ENCODE data around the gene NUDT8.

NUDT8 gene

DNA sequence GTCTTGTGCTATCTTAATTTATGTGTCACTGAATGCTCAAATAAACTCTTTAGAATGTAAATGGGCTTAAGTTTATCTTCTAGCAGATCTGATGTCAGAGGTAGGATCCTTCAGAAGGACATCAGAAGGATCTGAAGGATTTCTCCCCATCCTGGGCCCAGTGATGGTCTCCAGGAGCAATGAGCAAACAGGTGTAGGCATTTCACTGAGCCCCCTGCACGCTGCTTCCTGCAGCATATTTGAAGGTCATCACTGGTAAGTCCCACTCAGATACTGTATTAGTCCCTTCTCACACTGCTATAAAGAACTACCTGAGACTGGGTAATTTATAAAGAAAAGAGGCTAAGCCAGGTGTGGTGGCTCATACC is 41.6 kb downstream of the NUDT8 start:
- no peak for DNase-seq

DNA sequence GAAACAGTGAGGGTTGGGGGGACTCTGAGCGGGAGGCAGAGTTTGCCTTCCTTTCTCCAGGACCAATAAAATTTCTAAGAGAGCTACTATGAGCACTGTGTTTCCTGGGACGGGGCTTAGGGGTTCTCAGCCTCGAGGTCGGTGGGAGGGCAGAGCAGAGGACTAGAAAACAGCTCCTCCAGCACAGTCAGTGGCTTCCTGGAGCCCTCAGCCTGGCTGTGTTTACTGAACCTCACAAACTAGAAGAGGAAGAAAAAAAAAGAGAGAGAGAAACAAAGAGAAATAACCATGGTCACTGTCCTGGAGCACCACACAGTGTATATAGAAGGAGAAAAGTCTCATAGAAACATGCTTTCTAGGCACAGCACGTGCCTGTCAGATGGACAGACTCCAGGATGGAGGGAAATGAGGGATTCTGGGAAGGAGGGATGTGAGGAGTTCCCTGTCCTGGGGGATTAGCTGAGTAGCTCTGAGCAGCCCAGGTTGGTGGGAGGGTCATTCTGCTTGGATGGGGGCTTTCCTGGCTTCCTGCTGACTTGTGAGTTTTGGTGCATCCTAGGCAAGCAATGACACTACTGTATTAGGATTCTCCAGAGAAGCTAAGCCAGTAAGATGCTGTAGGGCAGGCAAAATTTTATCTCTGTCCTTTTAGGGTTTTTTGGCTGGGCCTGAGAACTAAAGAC is 43.0 kb downstream of the NUDT8 start:
- DNase-seq: no peak

DNA sequence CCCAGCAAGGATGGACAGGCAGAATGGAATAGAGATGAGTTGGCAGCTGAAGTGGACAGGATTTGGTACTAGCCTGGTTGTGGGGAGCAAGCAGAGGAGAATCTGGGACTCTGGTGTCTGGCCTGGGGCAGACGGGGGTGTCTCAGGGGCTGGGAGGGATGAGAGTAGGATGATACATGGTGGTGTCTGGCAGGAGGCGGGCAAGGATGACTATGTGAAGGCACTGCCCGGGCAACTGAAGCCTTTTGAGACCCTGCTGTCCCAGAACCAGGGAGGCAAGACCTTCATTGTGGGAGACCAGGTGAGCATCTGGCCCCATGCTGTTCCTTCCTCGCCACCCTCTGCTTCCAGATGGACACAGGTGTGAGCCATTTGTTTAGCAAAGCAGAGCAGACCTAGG is 43.8 kb downstream of the NUDT8 start:
- DNase-seq: no peak

DNA sequence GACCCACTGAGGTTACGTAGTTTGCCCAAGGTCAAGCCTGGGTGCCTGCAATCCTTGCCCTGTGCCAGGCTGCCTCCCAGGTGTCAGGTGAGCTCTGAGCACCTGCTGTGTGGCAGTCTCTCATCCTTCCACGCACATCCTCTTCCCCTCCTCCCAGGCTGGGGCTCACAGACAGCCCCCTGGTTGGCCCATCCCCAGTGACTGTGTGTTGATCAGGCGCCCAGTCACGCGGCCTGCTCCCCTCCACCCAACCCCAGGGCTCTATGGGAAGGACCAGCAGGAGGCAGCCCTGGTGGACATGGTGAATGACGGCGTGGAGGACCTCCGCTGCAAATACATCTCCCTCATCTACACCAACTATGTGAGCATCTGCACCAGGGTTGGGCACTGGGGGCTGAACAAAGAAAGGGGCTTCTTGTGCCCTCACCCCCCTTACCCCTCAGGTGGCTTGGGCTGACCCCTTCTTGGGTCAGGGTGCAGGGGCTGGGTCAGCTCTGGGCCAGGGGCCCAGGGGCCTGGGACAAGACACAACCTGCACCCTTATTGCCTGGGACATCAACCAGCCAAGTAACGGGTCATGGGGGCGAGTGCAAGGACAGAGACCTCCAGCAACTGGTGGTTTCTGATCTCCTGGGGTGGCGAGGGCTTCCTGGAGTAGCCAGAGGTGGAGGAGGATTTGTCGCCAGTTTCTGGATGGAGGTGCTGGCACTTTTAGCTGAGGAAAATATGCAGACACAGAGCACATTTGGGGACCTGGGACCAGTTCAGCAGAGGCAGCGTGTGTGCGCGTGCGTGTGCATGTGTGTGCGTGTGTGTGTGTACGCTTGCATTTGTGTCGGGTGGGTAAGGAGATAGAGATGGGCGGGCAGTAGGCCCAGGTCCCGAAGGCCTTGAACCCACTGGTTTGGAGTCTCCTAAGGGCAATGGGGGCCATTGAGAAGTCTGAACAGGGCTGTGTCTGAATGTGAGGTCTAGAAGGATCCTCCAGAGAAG is 44.6 kb downstream of the NUDT8 start:
- DNase-seq: no peak

DNA sequence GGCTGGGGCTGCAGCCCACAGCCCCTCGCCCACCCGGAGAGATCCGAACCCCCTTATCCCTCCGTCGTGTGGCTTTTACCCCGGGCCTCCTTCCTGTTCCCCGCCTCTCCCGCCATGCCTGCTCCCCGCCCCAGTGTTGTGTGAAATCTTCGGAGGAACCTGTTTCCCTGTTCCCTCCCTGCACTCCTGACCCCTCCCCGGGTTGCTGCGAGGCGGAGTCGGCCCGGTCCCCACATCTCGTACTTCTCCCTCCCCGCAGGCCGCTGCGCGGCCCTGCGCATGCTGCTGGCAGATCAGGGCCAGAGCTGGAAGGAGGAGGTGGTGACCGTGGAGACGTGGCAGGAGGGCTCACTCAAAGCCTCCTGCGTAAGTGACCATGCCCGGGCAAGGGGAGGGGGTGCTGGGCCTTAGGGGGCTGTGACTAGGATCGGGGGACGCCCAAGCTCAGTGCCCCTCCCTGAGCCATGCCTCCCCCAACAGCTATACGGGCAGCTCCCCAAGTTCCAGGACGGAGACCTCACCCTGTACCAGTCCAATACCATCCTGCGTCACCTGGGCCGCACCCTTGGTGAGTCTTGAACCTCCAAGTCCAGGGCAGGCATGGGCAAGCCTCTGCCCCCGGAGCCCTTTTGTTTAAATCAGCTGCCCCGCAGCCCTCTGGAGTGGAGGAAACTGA is 45.4 kb downstream of the NUDT8 start:
- DNase-seq: peak; percentile 79 to 82

DNA sequence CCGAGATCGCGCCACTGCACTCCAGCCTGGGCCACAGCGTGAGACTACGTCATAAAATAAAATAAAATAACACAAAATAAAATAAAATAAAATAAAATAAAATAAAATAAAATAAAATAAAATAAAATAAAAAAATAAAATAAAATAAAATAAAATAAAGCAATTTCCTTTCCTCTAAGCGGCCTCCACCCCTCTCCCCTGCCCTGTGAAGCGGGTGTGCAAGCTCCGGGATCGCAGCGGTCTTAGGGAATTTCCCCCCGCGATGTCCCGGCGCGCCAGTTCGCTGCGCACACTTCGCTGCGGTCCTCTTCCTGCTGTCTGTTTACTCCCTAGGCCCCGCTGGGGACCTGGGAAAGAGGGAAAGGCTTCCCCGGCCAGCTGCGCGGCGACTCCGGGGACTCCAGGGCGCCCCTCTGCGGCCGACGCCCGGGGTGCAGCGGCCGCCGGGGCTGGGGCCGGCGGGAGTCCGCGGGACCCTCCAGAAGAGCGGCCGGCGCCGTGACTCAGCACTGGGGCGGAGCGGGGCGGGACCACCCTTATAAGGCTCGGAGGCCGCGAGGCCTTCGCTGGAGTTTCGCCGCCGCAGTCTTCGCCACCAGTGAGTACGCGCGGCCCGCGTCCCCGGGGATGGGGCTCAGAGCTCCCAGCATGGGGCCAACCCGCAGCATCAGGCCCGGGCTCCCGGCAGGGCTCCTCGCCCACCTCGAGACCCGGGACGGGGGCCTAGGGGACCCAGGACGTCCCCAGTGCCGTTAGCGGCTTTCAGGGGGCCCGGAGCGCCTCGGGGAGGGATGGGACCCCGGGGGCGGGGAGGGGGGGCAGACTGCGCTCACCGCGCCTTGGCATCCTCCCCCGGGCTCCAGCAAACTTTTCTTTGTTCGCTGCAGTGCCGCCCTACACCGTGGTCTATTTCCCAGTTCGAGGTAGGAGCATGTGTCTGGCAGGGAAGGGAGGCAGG is 46.2 kb downstream of the NUDT8 start, which contains the start of gene GSTP1:
TSS of gene GSTP1 (plus strand) at position 566 of the 958 bp plus-strand sequence. CDS start at position 598, 32 bp downstream.
- DNase-seq: peak; percentile 75 to 84

- DNase-seq: no peak
Measured at GRCh38 chr11:67582011-67582410, 47.7 kb downstream of the NUDT8 start.

DNA sequence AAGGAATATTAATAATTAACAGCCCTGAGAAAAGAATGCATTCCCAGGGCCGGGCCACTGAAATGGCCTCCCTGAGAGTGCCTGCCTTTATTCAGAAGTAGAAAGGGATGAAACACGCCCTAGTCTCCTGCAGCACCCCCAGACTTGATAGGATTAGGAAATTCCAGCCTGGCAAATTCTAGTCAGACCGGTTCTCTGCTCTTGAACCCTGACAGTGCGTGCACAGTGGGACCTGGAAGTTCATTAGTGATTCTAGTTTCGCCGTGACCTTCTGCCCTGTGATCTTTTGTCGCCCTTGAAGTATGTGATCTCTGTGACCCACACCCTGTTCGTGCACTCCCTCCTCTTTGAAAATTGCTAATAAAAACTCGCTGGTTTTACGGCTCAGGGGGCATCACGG is 48.3 kb downstream of the NUDT8 start:
- no peak for DNase-seq

- DNase-seq: no peak
Measured at GRCh38 chr11:67577951-67578350, 51.8 kb downstream of the NUDT8 start.
